Progenitor cell of endocrine pancreas (in vitro differentiated cells): ENCODE results near the gene OR4P4. TPM values are rescaled to one million over a fixed set of nuclear protein-coding genes. Genes with fewer than 3 reads are reported as not detected.

Experiments
- DNase-seq: peaks from one replicate; pipeline ENCODE4 v3.0.0; 2021; ENCODE audit warnings: low spot score; ENCODE audit not compliant: unreplicated experiment
- H3K27ac Mint-ChIP-seq: 2 replicates; pipeline ENCODE4 v1.8.0; 2021; ENCODE audit warnings: mild to moderate bottlenecking, moderate library complexity, mixed read lengths
- H3K27me3 Mint-ChIP-seq: 2 replicates; pipeline ENCODE4 v1.8.0; 2021; ENCODE audit warnings: mixed read lengths
- H3K36me3 Mint-ChIP-seq: 2 replicates; pipeline ENCODE4 v1.8.0; 2022; ENCODE audit warnings: mixed read lengths; ENCODE audit not compliant: insufficient read depth
- H3K4me1 Mint-ChIP-seq: 2 replicates; pipeline ENCODE4 v1.8.0; 2021; ENCODE audit warnings: low read depth, mixed read lengths
- H3K4me3 Mint-ChIP-seq: 2 replicates; pipeline ENCODE4 v1.8.0; 2021; ENCODE audit warnings: low read depth, mild to moderate bottlenecking, moderate library complexity, mixed read lengths
- H3K9me3 Mint-ChIP-seq: 2 replicates; pipeline ENCODE4 v1.8.0; 2021; ENCODE audit warnings: low read depth, mixed read lengths
- CTCF ChIP-seq: fragments of 200-600 bp; sonication (generic); IDR thresholded peaks from one replicate; pipeline ENCODE4 v1.5.0; 2021; ENCODE audit warnings: antibody characterized with exemption, mild to moderate bottlenecking; ENCODE audit not compliant: unreplicated experiment
- long read RNA-seq: library from polyadenylated mRNA; unstranded; transcript quantifications from one replicate; pipeline ENCODE4 v2.0.0, GENCODE V29; 2020
- total RNA-seq: library from RNA; stranded (reverse); gene quantifications from 2 replicates; pipeline ENCODE4 v1.2.1, GENCODE V29; 2021

Gene OR4P4
- not detected in 2 replicates for total RNA-seq
- long read RNA-seq: 0 reads

GRCh38 chr11:55634813-55635212 is at the start of gene OR4P4:
Gene OR4P4, plus strand, starts transcription at chr11:55635113.
- peaks cover 12% of the 10 kb centered on the region for H3K9me3 Mint-ChIP-seq
- no peak for TF ChIP-seq CTCF
- H3K4me3 Mint-ChIP-seq: no peak within 1 kb of the TSS
- no peaks in the 10 kb centered on the region for H3K27me3 Mint-ChIP-seq
- no peak within 1 kb of the TSS for H3K27ac Mint-ChIP-seq
- no peaks in the 10 kb centered on the region for H3K36me3 Mint-ChIP-seq
- no peak for DNase-seq
- H3K4me1 Mint-ChIP-seq: no peaks in the 10 kb centered on the region

- no peaks in the 10 kb centered on the region for H3K4me1 Mint-ChIP-seq
- H3K9me3 Mint-ChIP-seq: peaks cover 12% of the 10 kb centered on the region
- no peak within 1 kb of the TSS for H3K27ac Mint-ChIP-seq
- no peaks in the 10 kb centered on the region for H3K27me3 Mint-ChIP-seq
- TF ChIP-seq CTCF: no peak
- DNase-seq: no peak
- H3K36me3 Mint-ChIP-seq: no peaks in the 10 kb centered on the region
- no peak within 1 kb of the TSS for H3K4me3 Mint-ChIP-seq
Observed at GRCh38 chr11:55607545-55607944, 27.4 kb upstream of the OR4P4 start, which contains the start of gene OR4C11. Gene OR4C11, minus strand, starts transcription at chr11:55607645. Its CDS starts 3,272 bp downstream, at chr11:55604373.

- no peak for TF ChIP-seq CTCF
- no peaks in the 10 kb centered on the region for H3K27me3 Mint-ChIP-seq
- no peak overlapping the region for H3K4me3 Mint-ChIP-seq
- H3K36me3 Mint-ChIP-seq: no peaks in the 10 kb centered on the region
- H3K4me1 Mint-ChIP-seq: no peaks in the 10 kb centered on the region
- DNase-seq: no peak
- peaks cover 26% of the 10 kb centered on the region for H3K9me3 Mint-ChIP-seq
- H3K27ac Mint-ChIP-seq: no peak overlapping the region
Observed at GRCh38 chr11:55624531-55624930, 10.4 kb upstream of the OR4P4 start.

GRCh38 chr11:55648027-55648426 is 13.1 kb downstream of the OR4P4 start, which contains the start of gene OR4S2:
Gene OR4S2, plus strand, starts transcription at chr11:55648327. Its CDS starts 2,577 bp downstream, at chr11:55650904.
- Mint-ChIP-seq H3K4me3 (no peak within 1 kb of the TSS), H3K9me3 (peaks cover 21% of the 10 kb centered on the region), H3K36me3 (no peaks in the 10 kb centered on the region), H3K27me3 (no peaks in the 10 kb centered on the region), H3K27ac (no peak within 1 kb of the TSS), H3K4me1 (no peaks in the 10 kb centered on the region)
- TF ChIP-seq CTCF: no peak
- no peak for DNase-seq

- no peak overlapping the region for H3K27ac Mint-ChIP-seq
- H3K9me3 Mint-ChIP-seq: peaks cover 19% of the 10 kb centered on the region
- no peaks in the 10 kb centered on the region for H3K36me3 Mint-ChIP-seq
- TF ChIP-seq CTCF: no peak
- DNase-seq: no peak
- no peaks in the 10 kb centered on the region for H3K4me1 Mint-ChIP-seq
- H3K27me3 Mint-ChIP-seq: no peaks in the 10 kb centered on the region
- H3K4me3 Mint-ChIP-seq: no peak overlapping the region
Observed at GRCh38 chr11:55652560-55652959, 17.6 kb downstream of the OR4P4 start.
